HG03045 (cell line): Measurements from ENCODE around the gene STK24.

Experiments
- ATAC-seq: cut with Tn5 transposase; IDR thresholded peaks from one replicate; pipeline ENCODE4 v1.9.1; 2021; ENCODE audit warnings: mild to moderate bottlenecking, moderate library complexity; ENCODE audit not compliant: unreplicated experiment

STK24 gene

DNA sequence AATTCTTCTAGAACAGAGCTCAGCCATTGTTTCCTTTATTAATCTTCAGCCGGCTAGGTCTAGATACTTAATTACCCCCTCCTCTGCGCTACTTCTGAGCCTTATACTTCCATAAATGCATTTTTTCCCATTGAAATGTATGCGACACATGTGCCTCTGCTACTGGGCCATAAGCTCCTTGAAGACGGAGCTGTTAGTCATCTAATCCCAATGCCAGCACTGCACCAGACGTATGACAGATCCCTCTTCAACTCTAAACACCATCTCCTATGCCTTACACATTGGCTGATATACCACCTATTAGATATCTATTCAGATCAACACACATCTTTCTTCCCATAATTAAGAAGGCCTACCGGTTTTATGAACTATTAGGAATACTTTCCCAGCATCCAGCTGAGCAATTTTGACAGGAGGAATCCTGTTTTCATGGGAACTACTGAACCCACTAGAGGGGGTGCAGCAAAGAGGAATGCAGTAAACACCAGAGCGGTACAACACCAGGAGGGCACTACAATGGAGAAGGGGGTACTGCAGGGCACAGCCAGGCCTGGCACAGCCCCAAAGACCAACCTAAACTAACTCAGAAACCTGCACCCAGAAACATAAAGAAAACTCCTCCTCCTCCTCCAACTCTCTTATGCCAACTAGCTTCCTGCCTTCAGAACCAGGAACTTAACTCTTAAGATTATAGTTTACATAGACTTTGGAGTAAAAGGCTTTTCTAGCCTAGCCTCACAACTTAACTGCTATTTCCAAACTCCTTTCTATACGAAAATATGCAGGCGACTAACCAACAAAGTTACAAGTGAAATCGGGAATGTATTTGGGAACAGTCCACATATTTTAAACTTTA lies 18.7 kb downstream of the STK24 start:
- ATAC-seq = no peak

DNA sequence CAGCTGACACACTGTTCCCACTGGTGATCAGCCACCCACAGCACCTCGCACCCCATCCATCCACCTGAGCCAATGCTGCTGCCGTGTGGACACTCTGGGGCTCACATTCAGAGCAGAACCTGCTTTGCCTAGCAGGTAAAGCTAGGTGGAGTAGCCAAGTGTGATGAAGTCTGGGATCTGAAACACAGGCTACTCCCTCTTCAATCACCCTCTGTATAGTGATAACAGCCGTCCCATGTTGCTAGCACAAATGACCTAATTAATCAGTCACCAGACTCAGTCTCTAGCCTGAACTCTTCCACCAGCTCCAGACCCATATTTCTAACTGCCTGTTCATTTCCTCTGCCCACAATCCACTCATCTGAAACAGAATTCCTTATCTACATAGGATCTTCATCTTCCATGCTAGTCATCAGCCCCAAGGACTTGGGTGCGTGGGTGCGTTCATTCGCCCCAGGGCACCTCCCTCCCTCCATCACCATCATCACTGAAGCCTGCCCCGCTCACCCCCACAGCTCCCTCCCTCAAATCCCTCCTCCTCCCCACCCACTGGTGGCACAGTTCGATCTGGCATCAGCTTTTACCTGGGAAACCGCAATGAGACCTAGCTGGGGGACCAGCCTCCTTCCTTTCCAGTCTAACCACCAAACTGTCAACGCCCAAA lies 19.8 kb downstream of the STK24 start:
- ATAC-seq = no peak

DNA sequence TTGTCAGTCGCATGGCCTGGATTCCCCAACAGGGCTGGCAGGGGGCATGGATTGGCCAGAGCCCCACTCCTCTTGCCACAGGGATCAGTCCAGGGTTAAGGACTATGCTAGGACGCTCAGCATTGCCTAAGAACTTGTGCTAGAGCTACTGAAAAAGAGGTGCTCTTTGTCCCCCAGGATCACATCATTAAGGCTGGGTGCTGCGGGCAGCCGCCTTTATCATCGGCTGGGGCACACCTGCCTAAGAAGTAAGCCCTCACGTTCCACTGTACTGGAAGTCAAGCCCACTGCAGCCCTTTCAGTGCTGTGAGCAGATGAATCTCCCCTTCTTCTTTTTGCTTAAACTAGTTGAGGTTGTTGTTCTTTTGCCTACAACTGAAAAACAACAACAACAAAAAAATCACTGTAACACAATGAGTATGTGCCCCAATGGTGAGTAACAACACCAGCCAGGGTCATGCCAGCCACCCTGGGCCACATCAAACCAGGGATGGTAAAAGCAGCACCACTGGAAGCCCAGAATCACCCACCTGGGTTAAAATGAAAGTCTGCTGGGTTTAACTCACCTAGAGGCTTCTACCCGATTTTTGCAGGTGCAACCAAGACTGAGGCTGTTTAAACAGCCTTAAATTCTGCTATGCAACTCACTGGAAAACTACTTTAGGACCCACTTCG lies 20.6 kb downstream of the STK24 start:
- ATAC-seq = no peak

DNA sequence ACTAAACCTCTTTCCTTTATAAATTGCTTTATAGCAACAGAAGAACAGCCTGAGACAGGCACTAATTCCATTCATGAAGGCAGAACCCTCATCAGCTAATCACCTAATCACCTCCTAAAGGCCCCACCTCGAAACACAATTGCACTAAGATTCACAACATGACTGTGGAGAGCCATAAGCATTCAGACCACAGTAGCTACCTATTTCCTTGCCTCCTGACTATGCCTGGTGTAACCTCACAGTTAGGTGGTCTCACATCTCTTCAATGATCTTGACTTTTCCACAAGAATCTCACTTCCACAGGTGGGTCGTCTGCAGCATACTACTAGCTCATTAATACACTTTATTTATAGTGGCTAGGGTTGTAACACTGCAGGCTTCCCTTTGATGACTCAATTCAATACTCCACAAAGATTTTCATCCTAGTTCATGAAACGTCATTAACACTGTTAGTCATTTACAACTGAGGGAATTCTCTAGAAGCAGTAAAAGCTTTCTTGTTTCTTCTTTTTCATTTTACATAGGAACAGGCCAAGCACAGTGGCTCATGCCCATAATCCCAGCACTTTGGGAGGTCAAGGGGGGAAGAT lies 27.1 kb downstream of the STK24 start:
- ATAC-seq = peak; percentile 53

DNA sequence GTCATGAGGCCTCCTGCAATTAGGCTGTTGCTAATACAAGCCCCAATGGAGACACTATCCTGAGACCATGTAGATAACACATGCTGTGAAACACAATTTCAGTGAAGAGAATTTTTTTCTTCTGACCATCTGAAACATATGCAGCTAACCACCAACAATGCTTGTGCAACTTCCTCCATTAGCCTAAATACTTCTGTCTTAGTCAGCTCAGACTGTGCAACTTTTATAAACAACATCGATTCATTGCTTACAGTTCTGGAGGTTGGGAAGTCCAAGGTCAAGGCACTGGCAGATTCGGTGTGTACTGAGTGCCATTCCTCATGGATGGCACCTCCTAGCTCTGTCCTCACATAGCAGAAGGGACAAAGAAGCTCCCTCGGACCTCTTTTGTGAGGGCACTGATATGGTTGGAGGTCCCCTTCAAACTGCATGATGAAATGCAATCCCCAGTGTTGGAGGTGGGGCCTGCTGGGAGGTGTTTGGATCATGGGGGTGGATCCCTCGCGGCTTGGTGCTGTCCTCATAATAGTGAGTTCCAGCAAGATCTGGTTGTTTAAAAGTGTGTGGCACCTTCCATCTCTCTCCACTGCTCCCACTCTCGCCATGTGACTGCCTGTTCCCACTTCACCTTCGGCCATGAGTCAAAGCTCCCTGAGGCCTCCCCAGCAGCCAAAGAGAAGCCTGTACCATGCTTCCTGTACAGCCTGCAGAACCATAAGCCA lies 27.7 kb downstream of the STK24 start:
- no peak for ATAC-seq

DNA sequence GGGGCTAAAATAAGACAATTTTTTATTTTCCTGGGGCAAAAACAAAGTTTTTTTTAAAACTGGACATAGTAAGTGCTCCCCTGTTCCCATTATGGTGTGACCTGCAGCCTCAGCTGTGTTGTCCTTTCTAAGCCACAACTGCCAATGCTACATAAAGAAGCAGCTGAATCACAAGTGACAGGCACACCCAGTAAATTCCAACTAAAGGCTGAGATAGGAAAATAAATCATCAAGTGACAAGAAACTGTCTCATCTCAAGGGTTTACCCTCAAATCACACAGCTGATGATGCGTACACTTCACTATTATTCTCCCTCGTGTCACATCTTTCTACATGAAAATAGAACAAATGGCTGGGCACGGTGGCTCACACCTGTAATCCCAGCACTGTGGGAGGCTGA lies 28.7 kb downstream of the STK24 start:
- ATAC-seq = no peak

DNA sequence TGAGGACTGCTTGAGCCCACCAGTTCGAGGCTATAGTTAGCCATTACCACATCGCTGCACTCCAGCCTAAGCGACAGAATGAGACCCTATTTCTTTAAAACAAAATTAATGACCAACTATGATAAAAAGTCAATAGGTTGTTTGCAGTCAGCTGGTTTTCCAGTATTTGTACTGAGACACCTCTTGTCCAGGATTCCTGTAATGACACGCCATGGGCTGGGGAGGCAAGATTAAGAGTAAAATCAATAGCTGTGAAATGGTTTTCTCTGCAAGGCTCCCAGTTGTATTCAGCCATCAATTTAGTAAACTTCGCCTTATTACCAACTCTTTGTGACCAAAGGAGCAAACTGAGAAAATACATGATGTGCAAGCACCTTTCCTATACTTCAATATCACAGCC lies 29.5 kb downstream of the STK24 start:
- no peak for ATAC-seq

DNA sequence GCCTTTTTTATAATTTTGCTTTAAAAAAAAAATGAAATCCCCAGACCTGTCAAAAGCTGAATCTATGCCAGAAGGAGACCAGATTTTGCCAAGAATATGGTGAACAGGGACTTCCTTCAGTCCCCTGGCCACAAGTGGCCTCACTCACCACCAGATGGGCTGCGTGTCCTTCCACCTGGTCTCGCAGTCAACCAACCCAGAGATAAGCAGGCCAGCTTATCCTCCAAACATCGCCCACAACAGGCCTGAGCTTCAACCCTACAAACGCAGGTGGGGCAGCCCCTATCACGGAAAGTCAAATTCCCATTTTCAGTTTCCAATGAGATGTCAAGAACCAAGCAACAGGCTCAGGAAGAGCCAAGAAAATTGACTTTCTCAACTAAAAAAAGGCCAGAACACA lies 30.5 kb downstream of the STK24 start:
- ATAC-seq = no peak

DNA sequence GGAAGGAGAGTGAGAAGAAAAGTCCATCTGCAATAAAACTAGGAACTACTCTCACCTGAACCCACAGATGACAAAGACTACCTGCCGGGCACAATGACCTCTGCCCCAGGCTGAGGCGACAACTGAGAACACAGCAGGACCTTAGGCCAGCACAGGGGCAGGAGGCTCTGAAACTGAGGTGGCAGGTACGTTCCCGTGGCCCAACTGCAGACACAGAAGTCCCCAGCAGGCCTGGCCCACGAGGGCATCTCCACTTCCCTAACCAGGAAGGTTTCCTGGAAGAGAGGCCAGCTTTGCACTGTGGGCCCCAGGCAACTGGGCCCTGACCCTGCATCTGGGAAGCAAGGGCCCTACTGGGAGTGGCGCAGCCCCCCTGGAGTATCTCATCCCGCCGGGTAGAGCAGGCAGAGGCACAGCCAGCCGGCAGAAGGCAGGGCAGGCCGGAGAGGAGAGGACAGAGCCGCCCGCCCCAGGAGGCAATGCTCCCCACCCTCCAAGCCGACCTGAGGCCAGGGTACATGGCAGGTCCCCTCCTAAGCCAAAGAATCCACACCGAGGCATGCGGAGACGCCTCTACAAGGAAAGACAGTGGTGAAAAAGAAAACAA lies 32.7 kb downstream of the STK24 start:
- ATAC-seq = no peak

DNA sequence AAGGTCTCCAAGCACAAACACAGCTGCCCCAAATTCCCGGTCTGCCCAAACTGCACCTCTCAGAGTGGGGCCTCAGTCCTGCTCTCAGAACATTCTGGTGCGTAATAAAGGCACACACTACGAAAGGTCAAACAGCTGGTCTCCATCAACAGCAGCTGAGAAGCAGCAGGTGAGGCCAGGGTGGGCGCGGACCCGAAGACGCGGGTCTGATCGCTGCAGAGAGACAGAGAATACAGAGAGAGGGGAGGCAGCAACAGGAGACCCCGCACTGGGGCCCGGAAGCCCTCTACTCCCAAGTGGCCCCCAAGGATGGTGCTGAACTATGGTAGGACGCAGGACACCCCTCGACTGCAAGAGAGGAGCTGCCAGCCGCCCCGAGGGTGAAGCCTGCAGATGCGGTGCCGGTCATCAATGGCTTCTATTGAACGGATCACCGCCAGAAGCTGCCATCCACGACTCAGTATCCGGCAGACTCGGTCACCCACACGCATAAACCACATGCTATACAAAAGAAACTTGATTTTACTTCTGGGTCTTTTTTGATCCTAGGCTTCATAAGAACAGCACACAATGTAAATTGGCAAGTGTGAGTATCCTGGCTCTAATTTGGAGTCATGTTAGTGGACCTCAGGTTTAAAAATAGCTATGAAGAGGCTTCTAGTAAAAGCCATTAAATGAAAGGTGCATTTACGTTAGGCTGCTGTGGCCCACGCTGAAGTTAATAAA lies 33.4 kb downstream of the STK24 start:
- ATAC-seq = no peak

DNA sequence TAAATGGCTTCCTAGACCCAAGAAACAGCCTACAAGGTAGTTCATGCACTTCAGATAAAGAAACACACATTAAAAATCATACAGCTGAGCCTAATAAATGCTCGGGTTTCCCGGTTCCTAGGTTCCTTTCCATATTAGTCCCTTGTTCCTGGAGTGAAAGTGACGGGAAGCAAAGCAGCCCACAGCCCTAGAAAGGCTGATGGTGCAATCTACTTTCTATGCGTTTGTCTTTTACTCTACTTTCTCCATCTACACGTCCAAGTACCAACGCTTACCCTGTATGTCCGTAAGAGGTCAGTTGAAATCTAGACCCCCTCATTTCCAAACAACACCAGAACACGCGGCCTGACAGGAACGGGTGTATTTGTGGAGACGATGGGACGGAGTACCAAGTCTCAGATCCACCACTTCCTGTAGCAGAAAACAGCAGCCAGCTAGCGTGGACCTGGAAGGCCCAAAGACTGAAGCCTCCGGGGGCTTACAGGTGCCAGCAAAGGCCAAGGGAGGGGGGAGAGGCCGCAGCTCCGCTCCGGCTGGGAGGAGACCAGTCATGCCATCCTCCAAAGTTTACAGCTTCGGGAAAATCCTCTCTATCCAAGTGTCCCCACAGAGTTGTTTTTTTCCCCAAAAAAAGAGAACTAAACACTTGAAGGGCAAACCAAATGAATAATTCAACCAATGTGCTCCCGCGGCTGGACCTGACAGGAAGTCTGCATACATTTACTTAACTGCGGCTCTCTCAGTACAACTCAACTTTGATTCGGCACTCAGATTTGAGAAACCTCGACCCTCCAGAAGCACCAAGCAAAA lies 34.1 kb downstream of the STK24 start:
- peak; percentile 44 for ATAC-seq

DNA sequence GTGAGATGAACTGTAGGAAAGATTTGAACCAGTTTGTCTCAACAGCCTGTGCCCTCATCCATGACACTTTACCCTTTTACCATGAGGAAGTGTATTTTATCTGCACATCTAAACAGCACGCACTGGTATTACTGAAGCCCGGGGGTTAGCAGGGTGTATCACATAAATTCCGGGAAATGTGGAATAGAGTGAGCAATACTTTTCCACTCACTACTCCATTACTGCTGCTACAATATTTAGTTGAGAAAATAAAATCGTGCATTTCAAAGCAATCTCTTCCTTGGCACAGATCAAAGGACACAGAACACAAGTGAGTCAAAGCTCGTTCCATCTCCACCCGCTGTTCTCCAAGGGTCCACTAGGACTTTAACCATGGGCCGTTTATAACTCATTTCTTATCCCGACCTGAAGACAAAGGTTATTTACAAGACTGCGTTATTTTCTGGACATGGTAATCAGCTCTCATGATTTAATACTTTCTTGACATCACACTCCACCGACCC lies 35.2 kb downstream of the STK24 start:
- no peak for ATAC-seq

DNA sequence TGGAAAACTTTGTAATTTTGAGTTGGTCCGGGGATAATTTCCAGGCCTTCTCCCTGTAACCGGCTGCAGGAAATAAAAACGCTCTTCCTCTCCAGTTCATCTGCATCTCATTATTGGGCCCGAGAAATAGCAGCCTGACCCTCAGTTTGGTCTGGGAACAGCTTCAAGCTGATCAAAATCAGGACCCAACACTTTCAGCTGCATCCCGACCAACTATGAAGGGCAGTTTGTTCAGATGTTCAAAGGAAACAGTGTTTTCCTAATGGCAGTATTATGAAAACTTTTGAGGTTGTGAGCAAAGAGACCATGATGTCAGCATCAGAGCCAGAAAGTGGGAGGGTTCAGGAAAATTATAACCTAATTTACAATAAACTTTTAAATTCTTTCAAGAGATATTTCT lies 35.7 kb downstream of the STK24 start:
- ATAC-seq = no peak

DNA sequence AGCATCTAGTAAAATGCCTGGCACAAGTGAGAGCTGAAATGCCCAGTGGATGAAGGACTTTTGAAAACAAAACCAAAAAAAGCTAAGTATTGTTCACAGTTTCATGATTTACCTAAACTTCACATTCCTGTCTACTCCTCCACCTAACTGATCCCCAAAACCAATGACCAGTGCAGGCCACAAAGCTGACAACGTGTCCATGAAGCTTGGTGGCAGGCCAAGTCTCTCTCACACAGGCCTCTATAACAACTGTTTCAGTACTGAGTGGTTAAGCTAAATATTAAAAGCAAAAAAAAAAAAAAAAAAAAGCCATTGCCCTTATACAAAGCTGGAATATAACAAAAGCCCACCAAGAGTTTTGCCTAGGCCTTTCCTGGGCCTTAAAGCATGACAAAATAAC lies 36.4 kb downstream of the STK24 start:
- ATAC-seq = no peak

DNA sequence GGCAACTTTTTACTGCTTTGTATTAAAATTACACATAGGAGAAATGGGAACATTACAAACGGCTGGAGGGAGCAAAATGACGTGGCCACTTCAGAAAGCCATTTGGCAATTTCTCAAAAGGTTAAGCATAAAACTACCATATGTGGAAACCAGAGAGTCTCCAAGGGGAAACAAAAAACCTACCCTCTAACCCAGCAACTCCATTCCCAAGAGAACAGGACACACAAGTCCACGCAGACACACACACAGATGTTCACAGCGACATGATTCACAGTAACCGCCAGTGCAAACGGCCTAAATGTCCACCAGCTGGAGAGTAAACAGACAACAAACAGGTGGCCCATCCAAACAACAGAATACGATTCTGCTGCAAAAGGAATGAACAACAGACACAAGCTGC lies 37.2 kb downstream of the STK24 start:
- ATAC-seq = no peak

DNA sequence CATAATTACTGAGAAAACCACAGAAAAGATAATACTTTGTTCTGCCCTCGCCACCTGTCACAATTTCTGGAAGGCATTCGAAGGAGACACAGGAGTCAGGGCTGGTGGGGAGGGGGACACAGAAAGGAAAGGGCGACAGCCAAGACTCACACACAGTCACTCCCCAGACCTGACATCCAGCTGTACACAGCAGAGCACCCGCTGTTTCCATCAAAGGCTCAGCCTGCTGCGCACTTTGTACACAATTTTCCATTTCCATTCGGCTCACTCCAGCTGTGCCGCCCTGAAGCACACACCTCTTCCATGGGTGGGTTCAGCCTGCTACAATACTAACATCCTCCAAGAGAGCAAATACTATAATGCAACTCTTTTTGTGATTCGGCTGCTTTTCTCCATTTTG lies 38.0 kb downstream of the STK24 start:
- no peak for ATAC-seq

DNA sequence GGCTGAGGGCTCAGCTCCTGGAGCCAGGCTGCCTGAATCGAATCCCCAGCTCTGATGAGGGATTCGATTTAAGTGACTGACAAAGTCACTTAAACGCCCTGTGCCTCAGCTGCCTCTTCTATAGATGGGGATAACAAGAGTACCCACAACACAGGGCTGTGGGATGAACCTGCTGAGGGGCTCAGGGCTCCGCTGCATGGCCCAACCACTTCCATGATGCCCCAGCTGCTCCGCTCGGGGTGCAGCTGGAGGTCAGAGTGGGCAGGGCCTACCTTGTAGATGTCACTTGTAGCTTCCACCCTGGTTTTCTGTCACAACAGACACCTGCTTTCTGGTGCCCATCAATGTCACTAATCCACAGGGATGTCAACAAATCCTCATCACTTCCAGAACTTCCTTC lies 39.2 kb downstream of the STK24 start:
- no peak for ATAC-seq

DNA sequence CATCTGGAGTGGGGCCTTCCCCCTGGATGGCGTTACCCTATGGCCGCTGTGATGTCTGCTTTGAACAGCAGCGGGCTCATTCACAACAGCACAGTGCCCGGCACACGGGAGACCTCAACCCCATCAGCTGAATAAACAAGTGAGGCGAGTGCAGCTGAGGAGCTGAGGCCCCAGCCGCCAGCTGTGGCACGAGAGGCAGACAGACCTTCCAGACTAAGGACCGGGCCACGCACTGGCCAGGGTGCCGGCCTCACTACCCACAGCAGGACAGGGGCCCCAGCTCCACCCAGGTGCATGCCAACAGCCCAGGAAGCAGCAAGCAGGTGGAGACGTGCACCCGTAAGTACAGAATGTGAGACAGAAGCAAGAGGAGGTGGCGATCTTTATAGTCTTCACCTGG lies 39.6 kb downstream of the STK24 start:
- no peak for ATAC-seq

DNA sequence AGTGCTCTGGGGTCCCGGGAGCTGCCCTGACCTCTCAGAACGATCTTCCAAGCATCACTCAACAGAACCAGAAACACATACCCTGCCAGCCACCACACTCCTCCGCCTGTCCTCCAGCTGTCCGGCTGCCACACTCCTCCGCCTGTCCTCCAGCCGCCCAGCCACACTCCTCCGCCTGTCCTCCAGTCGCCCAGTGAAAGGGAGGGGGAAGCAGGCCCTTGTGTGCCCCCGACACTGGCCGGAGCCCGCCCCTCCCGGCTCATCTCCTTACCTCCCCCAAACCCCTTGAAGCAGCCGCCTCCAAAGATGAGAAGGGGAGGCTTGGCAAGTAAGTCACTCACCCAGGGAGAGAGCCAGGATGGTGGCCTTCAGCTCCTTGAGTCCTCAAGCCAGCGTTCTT lies 40.2 kb downstream of the STK24 start:
- no peak for ATAC-seq
